Measurements from ENCODE around the gene ABCF3. TPM values are rescaled to one million over a fixed set of nuclear protein-coding genes. Genes with fewer than 3 reads are reported as not detected.

Gene ABCF3
- total RNA-seq, 1 donor from 2014 or later = 86.7 TPM

- H3K4me1 Mint-ChIP-seq = peaks cover 15% of the 10 kb centered on the region
- H3K36me3 Mint-ChIP-seq (ENCODE audit: low read depth) = no peaks in the 10 kb centered on the region
- H3K27me3 Mint-ChIP-seq = peaks cover 43% of the 10 kb centered on the region
- ChIA-PET CTCF (no interaction called here), POLR2A (no interaction called here)
- H3K4me3 Mint-ChIP-seq = peak overlapping the region; percentile 35
- peak; percentile 45 for DNase-seq
- no peaks in the 10 kb centered on the region for H3K9me3 Mint-ChIP-seq
- peak; percentile 4 for ATAC-seq (ENCODE audit: low read depth)
- H3K27ac Mint-ChIP-seq = no peak overlapping the region
- intact Hi-C loops (cut with micrococcal nuclease) = no loop called here
- no peak for TF ChIP-seq CTCF (IDR thresholded peaks at IDR 0.05)
Observed at GRCh38 chr3:184230081-184230602, 44.1 kb downstream of the ABCF3 start.

DNA sequence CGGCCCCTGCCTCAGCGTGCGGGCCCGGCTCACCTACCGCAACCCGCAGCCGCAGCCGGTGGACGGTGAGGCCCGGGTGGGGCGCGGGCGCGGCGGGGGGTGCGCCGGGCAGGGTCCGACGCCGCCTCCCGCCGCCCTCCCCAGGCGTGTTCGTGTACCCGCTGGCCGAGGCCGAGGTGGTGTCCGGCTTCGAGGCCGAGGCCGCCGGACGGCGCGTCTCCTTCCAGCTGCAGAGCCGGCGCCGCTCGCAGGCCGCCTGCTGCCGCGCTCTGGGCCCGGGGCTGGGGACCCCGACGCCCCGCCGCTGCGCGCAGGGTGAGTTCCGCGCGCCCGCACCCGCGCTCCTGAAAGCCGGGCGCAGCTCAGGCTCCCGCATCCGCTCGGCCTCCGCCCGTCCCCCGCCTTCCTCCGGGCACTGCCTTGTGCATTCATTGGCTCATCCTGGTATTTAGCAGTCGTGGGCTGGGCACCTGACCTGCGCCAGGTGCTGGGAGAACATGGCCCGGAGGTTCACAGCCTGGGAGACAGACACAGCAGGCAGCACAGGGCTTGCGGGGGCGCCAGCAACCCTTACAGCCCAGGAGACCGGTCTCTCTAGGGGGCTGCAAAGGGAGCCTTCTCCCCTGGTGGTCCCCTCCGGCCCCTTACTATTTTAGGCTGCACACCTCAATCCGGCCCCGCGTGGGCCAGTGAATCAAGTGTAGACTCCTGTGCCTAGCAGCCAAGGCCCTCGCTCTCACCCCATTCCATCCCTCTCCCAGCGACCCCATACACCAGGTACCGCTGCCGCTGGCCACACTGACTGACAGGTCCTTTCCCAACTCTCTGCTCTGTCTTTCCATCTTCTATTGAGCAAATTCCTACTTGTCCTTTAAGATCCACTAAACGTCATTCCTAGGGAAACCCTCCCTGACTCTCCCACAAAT lies 44.9 kb downstream of the ABCF3 start:
- intact Hi-C loops (cut with micrococcal nuclease) = no loop called here
- H3K36me3 Mint-ChIP-seq (ENCODE audit: low read depth) = no peaks in the 10 kb centered on the region
- no peak for TF ChIP-seq CTCF (IDR thresholded peaks at IDR 0.05)
- H3K4me3 Mint-ChIP-seq = peak overlapping the region; percentile 81
- ATAC-seq (ENCODE audit: low read depth) (no peak), DNase-seq (no peak)
- peaks cover 42% of the 10 kb centered on the region for H3K27me3 Mint-ChIP-seq
- no peaks in the 10 kb centered on the region for H3K9me3 Mint-ChIP-seq
- no peak overlapping the region for H3K27ac Mint-ChIP-seq
- ChIA-PET POLR2A (no interaction called here), CTCF (interaction anchor here (1.1 kb wide), 1 partner anchor 19 kb away, joined by 4 read pairs; the partner anchor contains the start of gene EEF1AKMT4)
- peaks cover 15% of the 10 kb centered on the region for H3K4me1 Mint-ChIP-seq

DNA sequence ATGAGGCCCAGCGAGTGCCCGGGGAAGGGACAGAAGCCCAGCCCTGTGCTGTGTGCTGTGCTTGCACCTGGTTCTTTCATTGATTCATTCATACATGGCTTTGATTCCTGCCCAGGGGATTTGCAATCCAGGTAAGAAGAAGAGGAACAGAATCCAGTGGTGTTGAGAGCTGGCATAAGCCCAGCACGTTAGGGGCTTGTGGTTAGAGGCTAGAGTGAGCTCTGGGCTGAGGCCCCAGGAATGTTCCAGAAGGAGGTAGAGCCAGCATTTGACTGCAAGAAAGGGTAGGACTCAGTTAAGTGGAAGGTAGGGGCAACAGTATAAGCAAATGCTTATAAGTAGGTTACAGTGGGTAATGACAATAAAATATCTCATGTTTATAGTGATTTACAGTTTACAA lies 45.7 kb downstream of the ABCF3 start:
- Mint-ChIP-seq H3K4me1 (peaks cover 15% of the 10 kb centered on the region), H3K4me3 (peak overlapping the region; percentile 81), H3K36me3 (ENCODE audit: low read depth) (no peaks in the 10 kb centered on the region), H3K9me3 (no peaks in the 10 kb centered on the region), H3K27me3 (peaks cover 37% of the 10 kb centered on the region), H3K27ac (no peak overlapping the region)
- intact Hi-C loops (cut with micrococcal nuclease) = no loop called here
- ATAC-seq (ENCODE audit: low read depth) (no peak), DNase-seq (no peak)
- POLR2A ChIA-PET = no interaction called here
- CTCF ChIA-PET = interaction anchor here (1.1 kb wide), 1 partner anchor 18 kb away, joined by 4 read pairs; the partner anchor contains the start of gene EEF1AKMT4
- TF ChIP-seq CTCF (IDR thresholded peaks at IDR 0.05) = no peak

GRCh38 chr3:184233127-184233843 lies 47.3 kb downstream of the ABCF3 start:
- Mint-ChIP-seq H3K9me3 (no peaks in the 10 kb centered on the region), H3K27me3 (peaks cover 32% of the 10 kb centered on the region)
- DNase-seq = no peak

More at GRCh38 chr3:184233127-184233843, 47.3 kb downstream of the ABCF3 start:
- Mint-ChIP-seq H3K36me3 (ENCODE audit: low read depth) (no peaks in the 10 kb centered on the region), H3K4me1 (peaks cover 15% of the 10 kb centered on the region), H3K27ac (no peak overlapping the region), H3K4me3 (no peak overlapping the region)
- POLR2A ChIA-PET = no interaction called here
- ATAC-seq (ENCODE audit: low read depth) = no peak
- CTCF ChIA-PET = no interaction called here
- intact Hi-C loops (cut with micrococcal nuclease) = no loop called here
- no peak for TF ChIP-seq CTCF (IDR thresholded peaks at IDR 0.05)

Measured in activated B cell treated with CpG ODN at 0.5 μM for 24 hours (primary cell).